ENCODE results near the gene ARPC5.
A peak's percentile ranks its signal among the peaks of the same experiment; 100 is the strongest.

The ARPC5 gene

DNA sequence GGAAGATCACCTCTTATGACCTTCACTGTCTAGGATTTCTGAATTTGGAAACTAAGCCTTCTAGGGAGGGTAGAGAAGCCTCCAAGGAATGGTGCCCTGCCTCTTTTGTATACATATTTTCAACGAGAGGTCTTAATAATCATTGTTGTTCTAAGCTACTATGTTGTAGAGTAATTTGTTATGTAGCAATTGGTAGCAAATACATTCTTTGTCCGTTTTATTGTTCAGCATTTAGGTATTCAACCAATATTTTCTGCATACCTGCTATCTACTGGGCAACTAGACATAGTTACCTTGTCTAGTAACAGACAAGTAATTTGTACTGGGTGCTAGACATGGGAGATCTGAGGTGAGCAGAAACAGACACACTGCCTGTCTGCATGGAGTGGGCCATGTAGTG, 24.6 kb downstream of the ARPC5 start:
- no peak for DNase-seq (ENCODE audit: low spot score)

DNA sequence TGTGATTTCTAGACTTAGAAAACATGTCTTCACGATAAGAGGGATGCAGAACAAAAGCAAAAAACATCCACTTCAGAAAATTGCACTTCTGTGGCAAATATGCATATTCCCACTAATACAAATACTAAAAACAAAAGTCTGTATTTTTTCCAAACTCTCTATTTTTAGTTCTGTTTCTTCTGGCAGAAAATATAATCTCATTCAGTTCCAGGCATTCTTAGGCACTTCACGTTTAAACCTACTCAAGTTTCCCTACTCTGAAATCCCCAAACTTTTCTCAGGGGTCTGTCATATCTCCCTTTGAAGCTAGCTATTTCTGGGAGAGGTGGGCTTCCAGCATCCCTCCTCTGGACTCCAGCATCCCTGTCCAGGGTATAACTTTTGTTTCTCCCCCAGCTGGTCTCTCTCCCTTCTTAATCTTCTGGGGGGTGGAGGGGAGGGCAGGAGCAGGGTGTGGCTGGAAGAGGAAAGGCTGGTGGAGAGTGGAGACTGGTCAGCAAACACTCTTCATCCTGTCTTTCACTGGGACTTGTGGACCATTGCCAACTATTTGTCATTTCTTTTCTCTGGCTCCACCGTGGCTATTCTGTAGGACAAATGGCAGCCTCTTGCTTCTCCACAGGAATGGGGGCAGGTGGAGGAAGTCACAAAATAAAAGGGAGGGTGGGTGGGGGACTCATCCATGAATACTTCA, 25.7 kb downstream of the ARPC5 start:
- no peak for DNase-seq (ENCODE audit: low spot score)

DNA sequence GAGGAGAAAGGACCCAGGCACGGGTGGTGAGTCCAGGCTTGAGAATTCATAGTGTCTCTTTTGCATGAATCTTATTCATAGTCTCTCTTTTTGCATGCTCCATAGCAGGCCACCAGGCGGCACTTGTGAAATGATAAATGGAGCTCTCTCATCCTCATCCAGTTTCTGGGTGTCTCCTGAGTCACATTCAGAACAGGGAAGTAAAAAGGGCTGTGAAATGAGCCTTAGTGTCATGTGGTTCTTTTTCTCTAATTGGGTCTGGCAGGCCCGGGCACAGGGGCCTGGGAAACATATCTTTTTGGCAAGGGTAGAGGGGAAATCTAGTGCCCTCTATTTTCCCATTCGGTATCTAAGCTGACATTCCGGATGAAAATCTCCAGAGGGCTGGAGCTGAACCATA, 26.3 kb downstream of the ARPC5 start:
- no peak for DNase-seq (ENCODE audit: low spot score)

DNA sequence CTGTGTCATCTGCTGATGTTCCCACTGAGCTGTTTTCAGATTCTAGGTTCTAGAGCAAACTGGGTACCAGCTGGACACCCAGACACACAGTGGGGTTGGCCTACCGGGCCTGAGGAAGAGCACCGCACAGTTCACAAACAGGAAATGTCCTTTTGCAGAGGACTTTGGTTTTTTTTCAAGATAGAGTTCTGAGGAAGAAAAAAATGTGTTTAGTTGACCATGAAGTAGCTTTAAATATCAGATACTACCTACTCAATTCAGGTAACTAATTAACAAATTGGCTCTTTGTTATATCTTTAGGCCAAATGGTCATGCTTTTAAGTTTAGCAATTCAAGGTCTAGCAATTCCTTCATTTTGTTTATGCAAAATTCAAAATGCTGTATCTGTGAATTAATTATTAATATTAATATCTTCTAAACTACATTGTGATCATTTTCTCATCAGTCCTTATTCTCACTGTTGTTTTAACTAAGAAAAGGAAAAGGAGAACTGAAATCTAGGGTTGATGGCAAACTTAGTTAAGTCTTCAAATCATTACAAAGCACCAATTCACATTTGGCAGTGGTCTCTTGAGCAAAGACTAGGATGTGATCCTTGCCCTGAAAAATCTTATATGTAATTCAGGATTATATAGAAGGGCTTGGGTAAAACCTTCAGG, 28.1 kb downstream of the ARPC5 start:
- no peak for DNase-seq (ENCODE audit: low spot score)

DNA sequence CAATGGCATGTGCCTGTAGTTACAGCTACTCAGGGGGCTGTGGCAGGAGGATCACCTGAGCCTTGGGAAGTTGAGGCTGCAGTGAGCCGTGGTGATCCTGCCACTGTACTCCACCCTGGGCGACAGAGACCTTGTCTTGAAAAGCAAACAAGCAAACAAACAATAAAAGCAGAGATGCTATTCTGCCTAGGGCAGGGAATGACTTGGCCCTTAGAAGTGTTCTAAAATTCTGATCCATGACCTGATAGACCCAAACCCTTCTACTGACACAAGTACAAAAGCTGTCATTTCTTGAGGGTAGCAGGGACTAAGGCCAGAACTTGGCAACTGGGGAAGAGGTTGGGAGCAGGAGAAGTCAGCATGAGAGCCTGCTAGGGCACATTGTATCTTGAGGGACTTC, 29.7 kb downstream of the ARPC5 start:
- no peak for DNase-seq (ENCODE audit: low spot score)

DNA sequence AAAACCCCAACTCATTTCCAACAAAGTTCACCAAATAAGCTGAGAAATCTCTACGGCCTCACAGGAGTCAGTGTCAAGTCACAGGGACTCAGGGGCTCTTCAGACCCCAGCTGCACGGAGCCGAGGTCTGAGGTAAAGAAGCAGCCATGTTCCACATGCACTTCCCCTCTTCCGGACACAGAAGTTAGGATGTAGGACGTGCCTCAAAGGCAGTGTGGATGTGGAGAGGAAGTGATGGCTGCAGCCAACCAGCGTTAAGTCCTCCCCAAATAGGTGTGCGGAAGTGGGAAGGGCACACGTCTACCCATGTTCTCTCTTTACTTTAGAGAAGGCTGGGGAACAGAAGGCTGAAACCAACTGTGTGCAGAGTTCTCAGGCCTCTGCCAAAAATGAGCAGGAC, 30.8 kb downstream of the ARPC5 start:
- DNase-seq (ENCODE audit: low spot score): no peak

DNA sequence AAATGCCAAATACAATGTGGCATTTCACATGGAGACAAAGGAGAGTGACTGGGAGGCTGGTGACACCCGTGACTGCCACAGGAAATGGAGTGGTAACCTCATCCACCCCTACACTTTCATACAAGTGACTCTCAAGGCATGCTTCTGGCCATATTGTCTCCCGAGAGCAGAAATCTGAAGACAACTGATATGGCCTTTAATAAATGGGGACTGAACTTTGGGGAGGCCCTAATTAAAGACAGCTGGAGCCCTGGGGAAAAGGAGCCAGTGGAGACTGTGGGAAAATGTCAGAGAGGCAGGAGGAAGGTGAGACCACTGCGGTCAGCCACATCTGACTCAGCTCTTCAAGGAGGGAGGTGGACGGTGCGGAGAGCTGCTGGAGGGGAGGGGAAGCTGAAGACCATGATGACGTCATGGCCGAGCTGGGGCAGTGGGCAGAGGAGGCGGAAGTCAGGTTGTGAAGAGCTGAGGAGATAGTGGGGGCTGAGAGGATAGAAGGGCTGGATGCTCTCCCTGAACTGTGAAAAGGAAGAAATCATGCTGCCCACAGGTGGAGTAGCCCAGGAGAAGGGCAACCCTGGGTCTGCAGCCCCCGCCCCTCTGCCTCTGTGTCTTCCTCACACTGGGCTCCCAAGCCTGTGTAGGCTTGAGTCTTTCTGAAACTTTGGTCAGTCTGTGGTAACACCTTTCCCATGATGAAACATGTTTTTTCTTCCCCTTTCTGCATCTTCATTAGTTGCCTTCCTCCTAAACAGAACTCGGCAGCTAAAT, 31.4 kb downstream of the ARPC5 start:
- no peak for DNase-seq (ENCODE audit: low spot score)

DNA sequence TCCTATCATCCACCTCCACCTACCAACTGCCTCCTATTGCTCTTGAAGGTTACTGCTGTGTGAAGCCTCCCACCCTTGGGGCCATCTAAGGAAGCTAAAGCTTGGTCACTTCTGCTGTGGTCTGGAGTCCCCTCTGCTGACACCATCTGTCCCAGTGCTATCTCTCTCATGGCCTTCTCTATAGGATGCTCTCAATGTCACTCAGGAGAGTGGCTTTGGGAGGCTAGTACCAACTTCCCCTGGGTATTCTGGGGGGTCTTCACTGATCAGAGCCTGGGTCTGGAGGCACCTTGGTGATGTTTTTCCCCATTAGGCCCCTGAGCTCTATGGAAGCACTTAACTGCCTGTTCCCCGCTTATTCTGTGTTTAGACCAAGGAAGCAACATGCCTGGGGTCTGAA, 33.1 kb downstream of the ARPC5 start:
- no peak for DNase-seq (ENCODE audit: low spot score)

DNA sequence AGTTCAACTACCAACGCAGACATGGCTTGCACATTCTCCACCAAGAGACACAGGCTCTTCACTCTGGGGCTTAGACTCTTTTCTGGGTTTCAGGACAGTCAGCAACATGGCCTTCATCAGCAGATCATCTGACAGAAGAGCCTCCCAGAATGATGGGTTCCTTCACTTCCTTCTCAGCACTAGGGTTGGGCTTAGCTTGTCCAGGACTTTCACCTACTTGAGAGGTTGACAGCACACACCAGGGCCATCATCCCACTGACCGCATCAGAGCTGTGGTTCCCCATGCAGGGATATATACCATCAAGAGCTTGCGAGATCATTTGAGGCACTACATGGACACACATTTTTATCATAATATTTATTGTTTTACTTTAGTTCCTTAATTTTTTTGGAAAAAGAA, 34.9 kb downstream of the ARPC5 start:
- DNase-seq (ENCODE audit: low spot score): no peak

DNA sequence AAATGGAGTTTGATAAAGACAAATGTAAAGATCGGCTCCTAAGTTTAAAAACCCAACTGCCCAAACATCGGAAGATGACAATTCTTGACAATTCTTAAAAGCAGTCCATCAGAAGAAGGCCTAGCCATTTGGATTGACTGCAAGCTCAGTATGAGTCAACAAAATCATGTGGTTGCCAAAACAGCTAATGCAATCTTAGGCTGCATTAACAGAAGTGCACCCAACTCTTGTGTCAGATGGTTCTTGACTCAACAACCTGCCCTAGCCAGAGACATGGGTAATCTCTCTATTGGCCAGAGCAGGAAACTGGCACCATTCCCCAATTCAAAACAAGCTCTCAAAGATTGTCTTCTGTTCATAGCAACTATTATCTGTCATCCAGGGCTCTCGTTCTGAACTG, 35.4 kb downstream of the ARPC5 start:
- no peak for DNase-seq (ENCODE audit: low spot score)

DNA sequence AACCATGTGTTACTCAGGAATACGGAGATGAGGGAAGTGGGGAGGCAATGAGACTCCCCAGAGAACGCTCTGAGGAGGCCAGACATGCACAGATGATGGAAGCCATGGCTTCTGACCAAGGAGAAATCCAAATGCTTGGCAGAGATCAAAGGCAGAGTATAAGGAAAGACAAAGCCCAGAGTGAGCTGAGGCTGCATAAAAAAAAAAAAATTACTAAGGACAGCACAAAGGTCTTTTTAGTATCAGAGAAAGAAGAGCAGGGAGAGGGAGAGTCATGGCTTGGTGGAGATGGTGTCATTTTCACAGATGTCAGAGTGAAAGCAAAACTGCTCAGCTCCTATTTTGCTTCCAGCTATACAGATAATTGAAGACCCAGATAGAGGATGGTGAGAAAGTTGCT, 37.2 kb downstream of the ARPC5 start:
- DNase-seq (ENCODE audit: low spot score): no peak

DNA sequence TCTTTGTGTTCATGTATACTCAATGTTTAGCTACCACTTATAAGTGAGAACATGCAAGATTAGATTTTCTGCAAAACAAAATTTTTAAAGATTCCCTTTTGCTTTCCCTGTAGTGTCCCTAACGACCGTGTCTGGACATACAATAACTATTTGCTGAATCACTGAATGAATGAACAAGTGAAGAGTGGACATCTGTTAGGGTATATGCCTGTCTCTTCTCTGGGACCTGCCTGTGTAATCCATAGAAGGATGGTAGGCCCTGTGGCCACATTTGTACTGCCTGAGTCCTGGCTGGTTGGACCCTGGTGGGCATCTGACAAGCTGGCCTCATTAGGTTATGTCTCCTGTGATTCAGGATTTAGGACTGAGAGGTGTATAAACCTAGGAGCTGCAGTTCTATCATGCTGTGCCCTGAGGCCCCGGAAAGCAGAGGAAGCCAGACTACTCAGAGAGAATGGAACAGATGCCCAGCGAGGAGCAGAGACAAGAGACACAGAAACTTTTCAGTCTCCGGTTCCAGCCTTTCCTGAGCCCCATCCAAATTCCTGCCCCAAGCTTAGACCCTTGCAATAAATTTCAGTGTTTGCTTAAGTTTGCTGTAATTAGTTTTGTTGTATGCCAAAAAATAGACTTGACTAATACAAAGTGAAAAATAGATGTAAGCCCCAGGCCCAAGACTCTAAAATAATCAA, 37.8 kb downstream of the ARPC5 start:
- DNase-seq (ENCODE audit: low spot score): no peak

DNA sequence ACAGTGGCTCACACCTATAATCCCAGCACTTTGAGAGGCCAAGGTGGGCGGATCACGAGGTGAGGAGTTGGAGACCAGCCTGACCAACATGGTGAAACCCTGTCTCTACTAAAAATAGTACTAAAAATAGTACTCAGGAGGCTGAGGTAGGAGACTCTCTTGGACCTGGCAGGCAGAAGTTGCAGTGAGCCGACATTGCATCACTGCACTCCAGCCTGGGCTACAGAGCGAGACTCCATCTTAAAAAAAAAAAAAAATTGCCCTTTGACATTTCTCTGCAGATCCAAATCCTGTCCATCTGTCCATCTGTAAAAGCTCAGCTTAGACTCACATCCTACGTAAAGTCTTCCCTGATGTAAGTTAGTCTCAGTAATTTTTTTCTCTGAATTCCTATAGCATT, 39.1 kb downstream of the ARPC5 start:
- DNase-seq (ENCODE audit: low spot score): no peak

DNA sequence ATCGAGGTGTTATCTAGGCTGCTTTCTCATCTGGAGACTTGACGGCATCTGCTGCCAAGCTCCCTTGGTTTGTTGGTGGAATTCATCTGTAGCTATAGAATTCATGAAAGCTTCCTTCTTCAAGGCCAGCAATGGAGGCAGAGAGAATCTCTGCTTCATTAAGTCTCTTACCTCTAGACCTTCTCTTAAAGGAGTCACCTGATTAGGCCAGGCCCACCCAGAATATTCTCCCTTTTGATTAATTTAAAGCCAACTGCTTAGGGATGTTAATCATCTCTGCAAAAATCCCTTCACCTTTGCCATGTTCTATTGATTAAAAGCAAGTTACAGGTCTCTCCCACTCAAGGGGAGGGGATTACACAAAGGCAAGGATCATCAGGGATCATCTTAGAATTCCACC, 40.0 kb downstream of the ARPC5 start:
- DNase-seq (ENCODE audit: low spot score): no peak

DNA sequence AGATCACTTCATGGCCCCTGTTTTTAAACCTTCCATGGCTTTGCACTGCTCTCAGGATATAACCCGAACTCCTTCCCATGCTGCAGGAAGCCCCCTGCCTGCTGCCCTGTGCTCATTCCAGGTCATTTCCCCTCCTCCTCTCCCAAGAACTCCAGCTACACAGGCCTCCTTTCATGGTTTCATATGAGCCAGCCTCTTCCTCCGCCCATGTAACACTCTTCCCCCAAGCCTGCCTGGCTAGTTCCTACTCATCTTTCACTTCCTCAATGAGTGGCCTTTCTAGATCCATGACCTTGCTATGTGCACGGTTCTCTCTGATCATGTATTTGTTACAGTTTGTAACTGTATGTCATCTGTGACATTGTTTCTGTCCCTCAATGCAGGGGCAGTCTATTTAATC, 42.2 kb downstream of the ARPC5 start:
- DNase-seq (ENCODE audit: low spot score): no peak

DNA sequence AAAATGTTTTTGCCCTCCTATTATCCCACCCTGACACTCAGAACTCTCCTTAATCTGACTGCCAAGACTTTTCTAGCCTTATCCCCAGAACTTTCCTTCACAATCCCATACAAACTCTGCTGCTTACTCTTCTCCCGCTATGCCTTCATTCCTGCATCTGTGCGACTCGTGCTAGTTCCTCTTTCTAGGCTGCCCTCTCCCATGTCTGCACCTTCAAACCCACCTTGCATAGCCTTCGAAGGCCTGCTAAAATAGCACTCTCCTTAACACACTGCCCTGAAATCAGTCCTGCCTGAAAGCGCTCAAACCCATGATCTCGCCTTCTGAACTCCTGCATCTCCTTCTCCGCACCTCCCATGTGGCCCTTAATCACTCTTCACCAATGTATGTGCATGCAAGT, 42.9 kb downstream of the ARPC5 start:
- no peak for DNase-seq (ENCODE audit: low spot score)

DNA sequence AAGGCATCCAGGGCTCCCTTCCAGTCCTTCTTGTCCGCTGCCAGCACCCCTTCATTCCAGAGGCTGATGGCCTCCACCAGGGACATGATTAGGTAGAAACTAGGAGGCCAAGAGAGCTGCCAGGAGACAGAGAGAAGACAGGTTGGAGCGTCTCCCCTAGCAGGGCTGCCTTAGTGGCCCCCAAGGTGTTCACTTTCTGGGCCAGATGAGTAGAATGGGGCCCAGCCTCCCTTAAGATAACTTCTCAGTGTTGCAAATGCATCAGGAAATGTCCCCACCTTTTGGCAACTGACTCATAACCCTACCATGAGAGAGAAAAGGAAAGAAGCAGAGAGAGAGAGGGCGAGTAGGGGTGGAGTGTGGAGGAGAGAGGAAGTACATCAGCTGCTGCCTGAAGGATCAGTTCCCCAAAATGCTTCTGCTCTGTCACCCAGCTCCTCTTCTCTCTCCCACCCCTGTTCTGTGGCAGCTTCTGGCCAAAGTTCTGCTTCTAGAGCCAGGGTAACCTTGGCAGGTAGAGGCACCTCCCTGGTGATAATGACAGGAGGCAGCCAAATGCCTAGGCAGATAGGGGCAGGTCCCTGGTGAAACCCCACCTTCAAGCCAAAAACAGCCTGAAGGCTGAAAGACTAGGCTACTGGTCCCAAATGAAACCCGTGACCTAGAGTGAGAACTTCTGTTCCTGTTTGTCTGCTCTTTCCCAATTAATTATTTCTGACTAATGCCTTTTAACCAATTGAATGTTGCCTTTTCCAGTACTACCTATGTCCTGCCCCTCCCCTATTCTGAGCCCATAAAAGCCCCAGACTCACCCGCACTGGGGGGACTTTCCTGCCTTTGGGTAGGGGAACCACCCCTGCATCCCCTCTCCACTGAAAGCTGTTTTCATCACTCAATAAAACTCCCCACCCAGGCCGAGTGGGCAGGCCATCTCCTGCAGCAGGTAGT, 45.1 kb downstream of the ARPC5 start, which contains the start of gene NCF2:
Gene NCF2, minus strand, starts transcription at position 216 of the 948 bp plus-strand sequence. Its CDS starts 130 bp downstream, at position 86.
- peak; percentile 56 for DNase-seq (ENCODE audit: low spot score)

DNA sequence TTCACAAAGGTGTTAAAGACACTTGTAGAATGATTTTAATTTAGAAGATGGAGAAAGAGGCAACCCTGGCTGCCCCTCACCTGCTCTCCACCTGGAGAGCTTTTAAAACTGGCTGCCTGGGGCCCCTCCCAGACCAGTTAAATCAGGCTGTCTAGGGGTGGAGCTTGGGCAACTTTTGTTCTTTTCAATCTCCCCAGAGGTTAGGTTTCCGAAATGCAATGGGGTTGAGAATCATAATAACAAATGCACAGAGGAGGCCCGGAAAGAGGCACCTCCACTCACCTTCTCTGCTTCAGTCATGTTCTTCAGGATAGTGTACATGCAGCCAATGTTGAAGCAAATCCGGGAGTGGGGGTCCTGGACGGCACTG, 45.7 kb downstream of the ARPC5 start:
- no peak for DNase-seq (ENCODE audit: low spot score)

DNA sequence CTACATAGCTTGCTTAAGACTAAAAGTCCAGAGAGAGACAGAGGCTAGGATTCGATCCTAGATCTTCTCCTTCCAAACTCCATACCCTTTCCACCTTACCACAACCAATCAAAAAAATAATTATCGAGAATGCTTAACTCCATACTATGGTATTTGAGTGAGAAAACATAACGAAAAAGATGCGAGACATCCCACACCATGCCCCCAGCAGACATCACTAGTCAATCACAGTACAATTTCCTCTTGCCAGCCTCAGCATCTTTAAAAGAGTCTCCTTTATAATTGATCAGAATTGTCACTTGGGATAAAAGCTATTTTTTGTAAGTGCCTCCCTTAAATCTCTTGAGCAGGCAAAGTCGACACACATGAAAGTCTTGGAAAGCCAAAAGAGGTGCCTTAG, 46.2 kb downstream of the ARPC5 start:
- no peak for DNase-seq (ENCODE audit: low spot score)

DNA sequence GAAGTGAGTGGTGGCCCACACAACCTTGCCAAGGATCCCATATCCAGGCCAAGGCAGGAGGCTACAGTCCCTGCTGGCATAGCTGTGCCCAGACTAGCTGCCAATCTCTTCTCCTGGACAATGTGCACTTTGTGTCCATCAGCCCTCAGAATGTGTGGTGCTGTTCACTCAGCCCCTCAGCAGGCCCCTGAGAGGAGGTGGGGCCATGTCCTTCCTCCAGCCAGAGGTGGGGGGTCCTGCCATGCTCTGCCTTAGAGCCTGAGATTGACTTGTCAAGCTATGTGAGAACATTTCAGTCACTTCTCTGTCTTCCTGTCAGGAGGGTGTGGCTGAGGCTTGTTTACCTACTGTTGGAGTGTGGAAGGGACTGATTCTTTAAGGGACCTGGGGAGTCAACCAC, 46.8 kb downstream of the ARPC5 start:
- DNase-seq (ENCODE audit: low spot score): peak; percentile 28

DNA sequence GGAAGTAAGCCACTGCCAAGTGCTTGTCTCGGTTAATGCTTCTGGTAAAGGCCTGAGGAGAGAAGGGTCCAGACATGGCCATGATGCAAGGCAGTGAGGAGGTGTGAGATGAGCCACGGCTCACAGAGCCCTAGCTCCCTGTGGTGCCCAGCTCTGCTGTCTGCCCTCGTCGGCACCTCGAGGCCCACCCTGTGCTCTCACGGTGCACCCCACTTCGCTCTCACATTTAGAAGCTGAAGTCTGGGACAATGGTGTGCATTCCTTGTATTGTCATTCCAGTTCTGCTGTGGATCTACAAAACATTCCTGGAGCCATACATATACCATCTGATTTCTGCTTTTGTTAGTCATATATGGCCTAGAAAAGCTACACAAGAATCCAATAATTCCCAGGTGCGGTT, 48.7 kb downstream of the ARPC5 start:
- DNase-seq (ENCODE audit: low spot score): no peak

DNA sequence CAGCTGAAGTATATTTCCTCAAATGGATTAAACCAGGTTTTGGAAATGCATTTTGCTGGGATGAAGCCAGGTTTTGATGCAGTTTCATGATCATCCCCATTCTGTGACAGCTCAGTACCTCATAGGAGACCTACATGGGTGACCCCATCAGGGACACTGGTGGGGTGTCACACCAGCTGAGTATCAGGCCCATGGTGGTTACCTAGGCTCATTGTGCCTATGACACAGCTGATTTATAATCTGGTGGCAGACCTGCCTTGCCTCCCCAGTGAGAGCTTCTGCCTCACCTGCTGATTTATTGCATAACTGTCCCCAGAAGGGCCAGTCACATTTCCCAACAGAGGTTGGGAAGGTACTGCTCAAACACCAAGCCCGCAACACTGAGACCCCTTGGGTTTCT, 49.1 kb downstream of the ARPC5 start:
- no peak for DNase-seq (ENCODE audit: low spot score)

All from CD4-positive, alpha-beta T cell treated with Interleukin-2 at 100 ng/mL for 4 hours (primary cell).